Motor neuron (in vitro differentiated cells): Measurements from ENCODE around the gene ALDH1A3. TPM values are rescaled to one million over a fixed set of nuclear protein-coding genes. Genes with fewer than 3 reads are reported as not detected.

Experiments used
- ATAC-seq, 8 experiments: fragments of 200-7000 bp; cut with Tn5 transposase; replicated peaks in 6 of 8; 2 replicates each; pipeline ENCODE4 v1.8.0; 2021; ENCODE audit warnings: mild to moderate bottlenecking in 8 of 8, moderate library complexity in 8 of 8
- H3K27ac ChIP-seq, 2 donors: fragments of 250-450 bp; sonication (Bioruptor Pico); 2 replicates each; pipeline ENCODE4 v1.9.0; 2021; ENCODE audit warnings: antibody characterized with exemption in 2 of 2, mild to moderate bottlenecking in 2 of 2, moderate library complexity in 1 of 2
- H3K4me1 ChIP-seq, 2 donors: fragments of 250-450 bp; sonication (Bioruptor Pico); replicated peaks in 1 of 2; 2 replicates each; pipeline ENCODE4 v1.6.1; 2021; ENCODE audit warnings: antibody characterized with exemption in 2 of 2, mild to moderate bottlenecking in 2 of 2, moderate library complexity in 1 of 2
- H3K4me3 ChIP-seq, 5 donors: fragments of 250-450 bp; sonication (Bioruptor Pico); 2 replicates each; pipeline ENCODE4 v1.9.0; 2021; ENCODE audit warnings: antibody characterized with exemption in 5 of 5, mild to moderate bottlenecking in 5 of 5, moderate library complexity in 4 of 5
- WGBS, 10 experiments: fragments of 450-650 bp; shearing (Covaris generic); methylation state at CpG; one replicate each; pipeline ENCODE4 v1.0.0; 2022; 5-methylcytosine and 5-hydroxymethylcytosine counted together
- in situ Hi-C, 9 experiments: fragments of 400-800 bp; cut with MboI; loops; one replicate each; pipeline ENCODE4 v1.15.0; 2021; ENCODE audit warnings: low sequenced_read_pairs in 9 of 9, low pct_unique_long_range_greater_than_20kb in 2 of 9; ENCODE audit not compliant: unreplicated experiment in 9 of 9
- total RNA-seq, 8 experiments: library from RNA; unstranded; fragments of 300-600 nt; gene quantifications; 2 replicates each; pipeline versions ENCODE4 v1.2.3 to v1.2.4, GENCODE V29; 2022

Gene ALDH1A3
- total RNA-seq, 8 experiments from 2014 or later: 0.14 to 54.3 (median 2.1) TPM; not detected in 2

- no peak overlapping the region for H3K27ac ChIP-seq
- peak; percentile 59 to 89 (median 83) for ATAC-seq
These were observed 38.5 kb downstream of the ALDH1A3 start for GRCh38 chr15:100918034-100918689.

GRCh38 chr15:100918690-100919480 is 39.3 kb downstream of the ALDH1A3 start, which contains the start of gene LRRK1:
Gene LRRK1, plus strand, starts transcription at chr15:100919357. Its CDS starts 5,276 bp downstream, at chr15:100924633.
- WGBS, 10 experiments: 0 to 23% (median 8%) methylated on average over 5 to 16 of the region's 87 CpGs; no CpG with 5 or more reads in 1 of the 10 experiments
- in situ Hi-C loops: loop anchor here in 1 of 9 experiments (25.0 kb wide), 1 partner anchor 93 kb away; no protein-coding TSS in a partner anchor
- ATAC-seq: peak; percentile 50 to 74 (median 56)

More at GRCh38 chr15:100918034-100918689, 38.5 kb downstream of the ALDH1A3 start:
- WGBS, 10 experiments: 0 to 20% (median 8%) methylated on average over 3 to 18 of the region's 42 CpGs; no CpG with 5 or more reads in 2 of the 10 experiments
- Histone ChIP-seq H3K4me3 (peak overlapping the region in 4 of 5 donors; percentile 33 to 40 (median 36)), H3K4me1 (peaks cover 0 to 5% of the 10 kb centered on the region in 2 donors)
- in situ Hi-C loops: loop anchor here in 1 of 9 experiments (25.0 kb wide), 1 partner anchor 94 kb away; no protein-coding TSS in a partner anchor

GRCh38 chr15:100919481-100920405 is 40.1 kb downstream of the ALDH1A3 start:
- peak in 5 of 8 experiments; percentile 6 to 23 (median 17) for ATAC-seq
- no peak overlapping the region for H3K27ac ChIP-seq
- in situ Hi-C loops: loop anchor here in 1 of 9 experiments (25.0 kb wide), 1 partner anchor 93 kb away; no protein-coding TSS in a partner anchor
- 0 to 43% (median 8%) methylated on average over 1 to 14 of the region's 80 CpGs; no CpG with 5 or more reads in 1 of the 10 experiments for WGBS, 10 experiments
- H3K4me1 ChIP-seq: peaks cover 0 to 5% of the 10 kb centered on the region in 2 donors
- H3K4me3 ChIP-seq: peak overlapping the region; percentile 18 to 40 (median 34)

More at GRCh38 chr15:100918690-100919480, 39.3 kb downstream of the ALDH1A3 start, which contains the start of gene LRRK1:
- H3K27ac ChIP-seq: no peak within 1 kb of the TSS
- peak within 1 kb of the TSS; percentile 18 to 40 (median 34) for H3K4me3 ChIP-seq
- H3K4me1 ChIP-seq: peaks cover 0 to 5% of the 10 kb centered on the region in 2 donors

- no peak for ATAC-seq
- in situ Hi-C loops: loop anchor here in 1 of 9 experiments (25.0 kb wide), 1 partner anchor 92 kb away; no protein-coding TSS in a partner anchor
- 83 to 100% (median 87%) methylated on average over 2 to 5 of the region's 8 CpGs; no CpG with 5 or more reads in 5 of the 10 experiments for WGBS, 10 experiments
- Histone ChIP-seq H3K4me3 (no peak overlapping the region), H3K27ac (no peak overlapping the region), H3K4me1 (peaks cover 0 to 5% of the 10 kb centered on the region in 2 donors)
These were observed 41.0 kb downstream of the ALDH1A3 start for GRCh38 chr15:100920516-100921135.

GRCh38 chr15:100922192-100923040 is 42.8 kb downstream of the ALDH1A3 start:
- peaks cover 0 to 5% of the 10 kb centered on the region in 2 donors for H3K4me1 ChIP-seq
- H3K27ac ChIP-seq: no peak overlapping the region
- in situ Hi-C loops: loop anchor here in 1 of 9 experiments (25.0 kb wide), 1 partner anchor 90 kb away; no protein-coding TSS in a partner anchor
- ATAC-seq: no peak
- H3K4me3 ChIP-seq: no peak overlapping the region
- 33 to 77% (median 68%) methylated on average over 2 to 13 of the region's 13 CpGs; no CpG with 5 or more reads in 1 of the 10 experiments for WGBS, 10 experiments

GRCh38 chr15:100923076-100923475 is 43.4 kb downstream of the ALDH1A3 start:
- H3K4me3 ChIP-seq: no peak overlapping the region
- WGBS, 10 experiments: 78 to 100% (median 90%) methylated on average over 2 to 6 of the region's 7 CpGs; no CpG with 5 or more reads in 2 of the 10 experiments
- H3K27ac ChIP-seq: no peak overlapping the region
- in situ Hi-C loops: loop anchor here in 1 of 9 experiments (25.0 kb wide), 1 partner anchor 89 kb away; no protein-coding TSS in a partner anchor
- ATAC-seq: no peak
- peaks cover 0 to 5% of the 10 kb centered on the region in 2 donors for H3K4me1 ChIP-seq

- Histone ChIP-seq H3K4me1 (peaks cover 0 to 5% of the 10 kb centered on the region in 2 donors), H3K4me3 (no peak overlapping the region), H3K27ac (no peak overlapping the region)
- no peak for ATAC-seq
- in situ Hi-C loops: loop anchor here in 1 of 9 experiments (25.0 kb wide), 1 partner anchor 88 kb away; no protein-coding TSS in a partner anchor
- 34 to 100% (median 68%) methylated on average over 1 to 4 of the region's 5 CpGs; no CpG with 5 or more reads in 1 of the 10 experiments for WGBS, 10 experiments
These were observed 44.3 kb downstream of the ALDH1A3 start for GRCh38 chr15:100923902-100924301.

- H3K4me1 ChIP-seq: peaks cover 0 to 4% of the 10 kb centered on the region in 2 donors
- WGBS, 10 experiments: 78 to 100% (median 87%) methylated on average over 3 to 8 of the region's 11 CpGs; no CpG with 5 or more reads in 3 of the 10 experiments
- in situ Hi-C loops: loop anchor here in 1 of 9 experiments (25.0 kb wide), 1 partner anchor 88 kb away; no protein-coding TSS in a partner anchor
- no peak overlapping the region for H3K27ac ChIP-seq
- no peak overlapping the region for H3K4me3 ChIP-seq
- no peak for ATAC-seq
These were observed 44.8 kb downstream of the ALDH1A3 start for GRCh38 chr15:100924436-100924835.

GRCh38 chr15:100925480-100925879 is 45.8 kb downstream of the ALDH1A3 start:
- WGBS, 10 experiments: 80 to 100% (median 92%) methylated on average over 2 to 8 of the region's 8 CpGs

GRCh38 chr15:100926258-100926657 is 46.6 kb downstream of the ALDH1A3 start:
- Histone ChIP-seq H3K27ac (no peak overlapping the region), H3K4me3 (no peak overlapping the region), H3K4me1 (no peaks in the 10 kb centered on the region)
- in situ Hi-C loops: no loop called here
- WGBS, 10 experiments: 60 to 100% (median 80%) methylated on average over 1 to 4 of the region's 11 CpGs; no CpG with 5 or more reads in 5 of the 10 experiments
- ATAC-seq: no peak

More at GRCh38 chr15:100925480-100925879, 45.8 kb downstream of the ALDH1A3 start:
- no peak overlapping the region for H3K4me3 ChIP-seq
- ATAC-seq: no peak
- no peak overlapping the region for H3K27ac ChIP-seq
- in situ Hi-C loops: no loop called here
- no peaks in the 10 kb centered on the region for H3K4me1 ChIP-seq
